Stimulated activated naive B cell treated with anti-CD40 and anti-IgM and Interleukin-4, amounts not matched to agents 10 μg/mL and 1 μg/mL and 100 μg/mL, for 72 hours (primary cell): ENCODE measurements around the gene MFF.
"Not testable (repeated sequence)": the region's sequence is repeated elsewhere in the genome, so short reads cannot be mapped to it uniquely, and the experiment has no call there.

Experiments
- ATAC-seq, 2 donors: fragments of 150-1000 bp; cut with Tn5 transposase; replicated peaks; 2 replicates each; pipeline ENCODE4 v1.10.0; 2021; ENCODE audit warnings: moderate library complexity in 1 of 2
- DNase-seq: peaks from one replicate; pipeline ENCODE4 v3.0.0; 2021
- H3K27ac Mint-ChIP-seq: one replicate; pipeline ENCODE4 v1.8.0; 2022; ENCODE audit warnings: mild to moderate bottlenecking, mixed read lengths
- H3K27me3 Mint-ChIP-seq, 2 donors: one replicate each; pipeline ENCODE4 v1.8.0; 2022; ENCODE audit warnings: mixed read lengths in 2 of 2
- H3K36me3 Mint-ChIP-seq, 2 donors: one replicate each; pipeline ENCODE4 v1.8.0; 2022; ENCODE audit warnings: mixed read lengths in 2 of 2, mild to moderate bottlenecking in 1 of 2
- H3K4me1 Mint-ChIP-seq, 2 donors: one replicate each; pipeline ENCODE4 v1.8.0; 2022; ENCODE audit warnings: mixed read lengths in 2 of 2, mild to moderate bottlenecking in 1 of 2
- H3K4me3 Mint-ChIP-seq, 2 donors: one replicate each; pipeline ENCODE4 v1.8.0; 2022; ENCODE audit warnings: mild to moderate bottlenecking in 2 of 2, mixed read lengths in 2 of 2, moderate library complexity in 1 of 2
- H3K9me3 Mint-ChIP-seq, 2 donors: one replicate each; pipeline ENCODE4 v1.8.0; 2022; ENCODE audit warnings: mixed read lengths in 2 of 2, mild to moderate bottlenecking in 1 of 2

MFF gene

GRCh38 chr2:227348324-227348723 is 23.3 kb downstream of the MFF start:
- no peaks in the 10 kb centered on the region for H3K27me3 Mint-ChIP-seq
- peaks cover 16 to 24% of the 10 kb centered on the region in 2 donors for H3K36me3 Mint-ChIP-seq
- H3K4me3 Mint-ChIP-seq, result no peak overlapping the region
- no peaks in the 10 kb centered on the region for H3K9me3 Mint-ChIP-seq
- no peak for ATAC-seq
- DNase-seq, result no peak
- H3K27ac Mint-ChIP-seq, result no peak overlapping the region
- peaks cover 5 to 6% of the 10 kb centered on the region in 2 donors for H3K4me1 Mint-ChIP-seq

- H3K27ac Mint-ChIP-seq, result no peak overlapping the region
- H3K9me3 Mint-ChIP-seq, result no peaks in the 10 kb centered on the region
- peaks cover 13 to 24% of the 10 kb centered on the region in 2 donors for H3K36me3 Mint-ChIP-seq
- H3K4me3 Mint-ChIP-seq, result no peak overlapping the region
- ATAC-seq (no peak), DNase-seq (no peak)
- peaks cover 5 to 6% of the 10 kb centered on the region in 2 donors for H3K4me1 Mint-ChIP-seq
- H3K27me3 Mint-ChIP-seq, result no peaks in the 10 kb centered on the region
Observed at GRCh38 chr2:227349989-227350612, 25.1 kb downstream of the MFF start.

GRCh38 chr2:227351639-227352038 is 26.6 kb downstream of the MFF start:
- ATAC-seq (peak in 1 of 2 donors; percentile 61), DNase-seq (no peak)
- Mint-ChIP-seq H3K4me1 (peaks cover 5 to 6% of the 10 kb centered on the region in 2 donors), H3K4me3 (no peak overlapping the region), H3K9me3 (no peaks in the 10 kb centered on the region), H3K36me3 (peaks cover 11 to 24% of the 10 kb centered on the region in 2 donors), H3K27me3 (no peaks in the 10 kb centered on the region), H3K27ac (no peak overlapping the region)

- no peak overlapping the region for H3K27ac Mint-ChIP-seq
- no peaks in the 10 kb centered on the region for H3K9me3 Mint-ChIP-seq
- H3K4me3 Mint-ChIP-seq, result no peak overlapping the region
- ATAC-seq (no peak), DNase-seq (no peak)
- H3K27me3 Mint-ChIP-seq, result no peaks in the 10 kb centered on the region
- H3K36me3 Mint-ChIP-seq, result peaks cover 4 to 31% of the 10 kb centered on the region in 2 donors
- peaks cover 5 to 7% of the 10 kb centered on the region in 2 donors for H3K4me1 Mint-ChIP-seq
Observed at GRCh38 chr2:227360351-227360750, 35.3 kb downstream of the MFF start.

GRCh38 chr2:227363756-227364155 is 38.7 kb downstream of the MFF start:
- no peak overlapping the region for H3K4me3 Mint-ChIP-seq
- DNase-seq (no peak), ATAC-seq (no peak)
- H3K4me1 Mint-ChIP-seq, result peaks cover 7 to 9% of the 10 kb centered on the region in 2 donors
- no peaks in the 10 kb centered on the region for H3K27me3 Mint-ChIP-seq
- H3K27ac Mint-ChIP-seq, result no peak overlapping the region
- H3K9me3 Mint-ChIP-seq, result no peaks in the 10 kb centered on the region
- H3K36me3 Mint-ChIP-seq, result peaks cover 4 to 20% of the 10 kb centered on the region in 2 donors

GRCh38 chr2:227364585-227365263 is 39.7 kb downstream of the MFF start:
- not testable (repeated sequence) for H3K27me3 Mint-ChIP-seq, H3K27ac Mint-ChIP-seq, H3K4me3 Mint-ChIP-seq, H3K9me3 Mint-ChIP-seq, H3K4me1 Mint-ChIP-seq, DNase-seq
- peak; percentile 58 to 69 for ATAC-seq
- peaks cover 3 to 11% of the 10 kb centered on the region in 2 donors for H3K36me3 Mint-ChIP-seq

- ATAC-seq (no peak), DNase-seq (no peak)
- H3K4me1 Mint-ChIP-seq, result peaks cover 7 to 9% of the 10 kb centered on the region in 2 donors
- no peaks in the 10 kb centered on the region for H3K27me3 Mint-ChIP-seq
- no peak overlapping the region for H3K4me3 Mint-ChIP-seq
- H3K9me3 Mint-ChIP-seq, result no peaks in the 10 kb centered on the region
- peaks cover 0 to 4% of the 10 kb centered on the region in 2 donors for H3K36me3 Mint-ChIP-seq
- no peak overlapping the region for H3K27ac Mint-ChIP-seq
Observed at GRCh38 chr2:227365833-227366232, 40.8 kb downstream of the MFF start.

GRCh38 chr2:227366769-227367426 is 41.8 kb downstream of the MFF start:
- Mint-ChIP-seq H3K36me3 (no peaks in the 10 kb centered on the region), H3K27me3 (no peaks in the 10 kb centered on the region), H3K27ac (peak overlapping the region; percentile 56), H3K4me1 (peaks cover 7 to 9% of the 10 kb centered on the region in 2 donors), H3K4me3 (no peak overlapping the region), H3K9me3 (no peaks in the 10 kb centered on the region)
- DNase-seq (no peak), ATAC-seq (no peak)

- Mint-ChIP-seq H3K27ac (no peak overlapping the region), H3K36me3 (no peaks in the 10 kb centered on the region), H3K4me3 (no peak overlapping the region), H3K9me3 (no peaks in the 10 kb centered on the region), H3K27me3 (no peaks in the 10 kb centered on the region), H3K4me1 (peaks cover 7 to 9% of the 10 kb centered on the region in 2 donors)
- no peak for ATAC-seq
- no peak for DNase-seq
Observed at GRCh38 chr2:227367427-227367795, 42.4 kb downstream of the MFF start.

- H3K27ac Mint-ChIP-seq, result no peak overlapping the region
- H3K36me3 Mint-ChIP-seq, result no peaks in the 10 kb centered on the region
- H3K4me1 Mint-ChIP-seq, result peaks cover 7 to 9% of the 10 kb centered on the region in 2 donors
- H3K9me3 Mint-ChIP-seq, result no peaks in the 10 kb centered on the region
- no peak overlapping the region for H3K4me3 Mint-ChIP-seq
- DNase-seq, result no peak
- H3K27me3 Mint-ChIP-seq, result peaks cover 0 to 5% of the 10 kb centered on the region in 2 donors
- ATAC-seq, result no peak
Observed at GRCh38 chr2:227368574-227368973, 43.5 kb downstream of the MFF start.

GRCh38 chr2:227370092-227370491 is 45.0 kb downstream of the MFF start:
- Mint-ChIP-seq H3K27me3 (peaks cover 0 to 5% of the 10 kb centered on the region in 2 donors), H3K27ac (no peak overlapping the region), H3K9me3 (no peaks in the 10 kb centered on the region)

GRCh38 chr2:227370791-227371312 is 45.8 kb downstream of the MFF start:
- no peak overlapping the region for H3K27ac Mint-ChIP-seq
- no peak overlapping the region for H3K4me3 Mint-ChIP-seq
- H3K27me3 Mint-ChIP-seq, result peaks cover 0 to 5% of the 10 kb centered on the region in 2 donors
- H3K9me3 Mint-ChIP-seq, result no peaks in the 10 kb centered on the region
- H3K4me1 Mint-ChIP-seq, result peaks cover 0 to 4% of the 10 kb centered on the region in 2 donors
- DNase-seq, result no peak
- no peak for ATAC-seq
- H3K36me3 Mint-ChIP-seq, result no peaks in the 10 kb centered on the region

More at GRCh38 chr2:227370092-227370491, 45.0 kb downstream of the MFF start:
- peaks cover 0 to 4% of the 10 kb centered on the region in 2 donors for H3K4me1 Mint-ChIP-seq
- no peak overlapping the region for H3K4me3 Mint-ChIP-seq
- DNase-seq (no peak), ATAC-seq (no peak)
- no peaks in the 10 kb centered on the region for H3K36me3 Mint-ChIP-seq

GRCh38 chr2:227373389-227373788 is 48.3 kb downstream of the MFF start:
- Mint-ChIP-seq H3K4me1 (peaks cover 0 to 3% of the 10 kb centered on the region in 2 donors), H3K9me3 (no peaks in the 10 kb centered on the region)

GRCh38 chr2:227374158-227374557 is 49.1 kb downstream of the MFF start:
- Mint-ChIP-seq H3K4me1 (peaks cover 0 to 3% of the 10 kb centered on the region in 2 donors), H3K9me3 (no peaks in the 10 kb centered on the region), H3K4me3 (no peak overlapping the region), H3K36me3 (no peaks in the 10 kb centered on the region), H3K27ac (no peak overlapping the region), H3K27me3 (peaks cover 0 to 5% of the 10 kb centered on the region in 2 donors)
- no peak for ATAC-seq
- DNase-seq, result no peak

More at GRCh38 chr2:227373389-227373788, 48.3 kb downstream of the MFF start:
- ATAC-seq (no peak), DNase-seq (no peak)
- no peak overlapping the region for H3K27ac Mint-ChIP-seq
- H3K27me3 Mint-ChIP-seq, result peaks cover 0 to 5% of the 10 kb centered on the region in 2 donors
- no peak overlapping the region for H3K4me3 Mint-ChIP-seq
- H3K36me3 Mint-ChIP-seq, result no peaks in the 10 kb centered on the region
